HG02588 (cell line): ENCODE measurements around the gene LCN2.

Source experiments
- ATAC-seq: cut with Tn5 transposase; IDR thresholded peaks from one replicate; pipeline ENCODE4 v1.9.1; 2021; ENCODE audit warnings: mild to moderate bottlenecking, moderate library complexity; ENCODE audit not compliant: unreplicated experiment

Gene LCN2

GRCh38 chr9:128148509-128149000, 698 bp upstream of the LCN2 start:
- no peak for ATAC-seq

- ATAC-seq, result no peak
Measured at GRCh38 chr9:128149951-128150593, 819 bp downstream of the LCN2 start.

- ATAC-seq, result no peak
Measured at GRCh38 chr9:128150594-128151308, 1.5 kb downstream of the LCN2 start.

GRCh38 chr9:128151309-128152132, 2.3 kb downstream of the LCN2 start:
- no peak for ATAC-seq

- ATAC-seq, result no peak
Measured at GRCh38 chr9:128152133-128153059, 3.1 kb downstream of the LCN2 start.

- ATAC-seq, result no peak
Measured at GRCh38 chr9:128153060-128153946, 4.0 kb downstream of the LCN2 start.

- no peak for ATAC-seq
Measured at GRCh38 chr9:128153947-128154695, 4.9 kb downstream of the LCN2 start.

- ATAC-seq, result no peak
Measured at GRCh38 chr9:128155736-128156500, 6.7 kb downstream of the LCN2 start.

GRCh38 chr9:128159522-128159783, 10.2 kb downstream of the LCN2 start:
- ATAC-seq, result no peak

GRCh38 chr9:128159784-128160602, 10.7 kb downstream of the LCN2 start, which contains the start of gene BBLN:
BBLN (plus strand) TSS chr9:128160265; CDS start chr9:128160408, 143 bp downstream.
- ATAC-seq, result peak; percentile 74

- ATAC-seq, result no peak
Measured at GRCh38 chr9:128160603-128160987, 11.3 kb downstream of the LCN2 start.

- ATAC-seq, result no peak
Measured at GRCh38 chr9:128161215-128161902, 12.1 kb downstream of the LCN2 start.

GRCh38 chr9:128162215-128163026, 13.2 kb downstream of the LCN2 start:
- no peak for ATAC-seq

- ATAC-seq, result no peak
Measured at GRCh38 chr9:128163027-128163515, 13.8 kb downstream of the LCN2 start.

GRCh38 chr9:128163523-128164306, 14.5 kb downstream of the LCN2 start:
- no peak for ATAC-seq
